NOMO-1 treated with dmso at 0.1 percent for 144 hours (cell line): Measurements from ENCODE around the gene CSTPP1.
A peak's percentile ranks its signal among the peaks of the same experiment; 100 is the strongest.

ENCODE experiments used
- DNase-seq: peaks from one replicate; lab custom pipeline; 2025; ENCODE audit not compliant: unreplicated experiment; lab: John Stamatoyannopoulos, UW

The CSTPP1 gene

GRCh38 chr11:47124675-47125074, 188.1 kb downstream of the CSTPP1 start:
- DNase-seq, result no peak

GRCh38 chr11:47125083-47125482, 188.5 kb downstream of the CSTPP1 start:
- DNase-seq, result no peak

GRCh38 chr11:47127213-47127612, 190.7 kb downstream of the CSTPP1 start:
- no peak for DNase-seq

GRCh38 chr11:47130543-47130942, 194.0 kb downstream of the CSTPP1 start:
- DNase-seq, result no peak

GRCh38 chr11:47131136-47131535, 194.6 kb downstream of the CSTPP1 start:
- no peak for DNase-seq

- DNase-seq, result no peak
Measured at GRCh38 chr11:47132490-47132889, 195.9 kb downstream of the CSTPP1 start.

GRCh38 chr11:47132981-47133380, 196.4 kb downstream of the CSTPP1 start:
- DNase-seq, result no peak

GRCh38 chr11:47136327-47136726, 199.8 kb downstream of the CSTPP1 start:
- no peak for DNase-seq

GRCh38 chr11:47136921-47137320, 200.4 kb downstream of the CSTPP1 start:
- no peak for DNase-seq

- DNase-seq, result no peak
Measured at GRCh38 chr11:47137476-47137875, 200.9 kb downstream of the CSTPP1 start.

GRCh38 chr11:47139878-47140277, 203.3 kb downstream of the CSTPP1 start:
- DNase-seq, result no peak

GRCh38 chr11:47143322-47143721, 206.8 kb downstream of the CSTPP1 start:
- DNase-seq, result no peak

- no peak for DNase-seq
Measured at GRCh38 chr11:47144541-47144940, 208.0 kb downstream of the CSTPP1 start.

- DNase-seq, result no peak
Measured at GRCh38 chr11:47147250-47147649, 210.7 kb downstream of the CSTPP1 start.

GRCh38 chr11:47147681-47148080, 211.1 kb downstream of the CSTPP1 start:
- no peak for DNase-seq

GRCh38 chr11:47148270-47148669, 211.7 kb downstream of the CSTPP1 start:
- DNase-seq, result no peak

- DNase-seq, result no peak
Measured at GRCh38 chr11:47148903-47149531, 212.5 kb downstream of the CSTPP1 start.

- DNase-seq, result no peak
Measured at GRCh38 chr11:47149782-47150181, 213.2 kb downstream of the CSTPP1 start.

- no peak for DNase-seq
Measured at GRCh38 chr11:47152126-47152952, 215.8 kb downstream of the CSTPP1 start.

- DNase-seq, result peak; percentile 50
Measured at GRCh38 chr11:47152953-47153950, 216.7 kb downstream of the CSTPP1 start.
